HG02571 (cell line): ENCODE data around the gene CHTF18.

Source experiments
- ATAC-seq: cut with Tn5 transposase; IDR thresholded peaks from one replicate; pipeline ENCODE4 v1.9.1; 2021; ENCODE audit warnings: mild to moderate bottlenecking, moderate library complexity; ENCODE audit not compliant: unreplicated experiment

Gene CHTF18

GRCh38 chr16:790086-790485 lies 1.7 kb downstream of the CHTF18 start:
- no peak for ATAC-seq

- no peak for ATAC-seq
Measured at GRCh38 chr16:791131-791530, 2.7 kb downstream of the CHTF18 start.

DNA sequence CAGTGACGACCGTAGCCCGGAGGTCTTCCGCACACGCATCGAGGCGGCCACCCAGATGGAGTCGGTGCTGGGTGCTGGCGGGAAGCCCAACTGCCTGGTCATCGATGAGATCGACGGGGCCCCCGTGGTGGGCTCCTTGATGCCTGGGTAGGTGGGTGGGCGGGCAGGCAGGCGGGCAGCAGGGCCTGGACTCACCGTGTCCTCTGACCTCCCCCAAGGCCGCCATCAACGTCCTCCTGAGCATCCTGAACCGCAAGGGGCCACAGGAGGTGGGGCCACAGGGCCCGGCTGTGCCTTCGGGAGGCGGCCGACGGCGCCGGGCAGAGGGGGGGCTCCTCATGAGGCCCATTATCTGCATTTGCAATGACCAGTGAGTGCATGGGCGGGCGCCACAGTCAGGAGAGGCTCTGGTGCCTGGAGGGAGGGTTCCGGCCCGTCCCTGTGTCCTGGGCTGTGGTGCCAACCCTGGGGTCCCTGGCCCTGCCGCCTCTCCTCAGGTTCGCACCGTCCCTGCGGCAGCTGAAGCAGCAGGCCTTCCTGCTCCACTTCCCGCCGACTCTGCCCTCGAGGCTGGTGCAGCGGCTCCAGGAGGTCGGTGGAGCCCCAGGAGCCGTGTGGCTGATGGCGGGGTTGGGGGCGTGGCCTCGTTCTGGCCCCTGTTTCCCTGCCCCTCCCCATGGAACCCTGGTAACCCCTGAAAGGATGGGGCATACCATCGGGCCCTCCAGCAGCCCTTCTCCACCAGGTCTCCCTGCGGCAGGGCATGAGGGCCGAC lies 4.0 kb downstream of the CHTF18 start:
- no peak for ATAC-seq

DNA sequence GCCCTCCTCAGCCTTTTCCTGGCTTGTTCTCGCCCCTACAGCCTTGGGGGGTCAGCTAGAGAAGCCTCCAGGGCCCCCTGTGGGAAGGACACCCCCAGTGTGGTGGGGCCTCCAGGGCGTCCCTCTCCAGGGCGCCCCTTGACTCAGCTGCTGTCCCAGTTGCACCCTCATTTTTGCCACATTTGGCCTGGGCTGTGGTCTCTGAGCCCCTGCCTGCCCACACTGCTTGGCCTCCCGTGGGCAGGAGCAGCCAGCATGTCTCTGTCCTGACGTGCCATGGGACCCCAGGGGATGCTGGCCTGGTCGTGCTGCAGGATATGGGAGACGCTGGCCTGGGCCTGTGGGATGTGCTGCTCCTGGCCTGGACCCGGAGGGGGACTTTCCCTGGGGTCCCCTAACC lies 5.0 kb downstream of the CHTF18 start:
- no peak for ATAC-seq

DNA sequence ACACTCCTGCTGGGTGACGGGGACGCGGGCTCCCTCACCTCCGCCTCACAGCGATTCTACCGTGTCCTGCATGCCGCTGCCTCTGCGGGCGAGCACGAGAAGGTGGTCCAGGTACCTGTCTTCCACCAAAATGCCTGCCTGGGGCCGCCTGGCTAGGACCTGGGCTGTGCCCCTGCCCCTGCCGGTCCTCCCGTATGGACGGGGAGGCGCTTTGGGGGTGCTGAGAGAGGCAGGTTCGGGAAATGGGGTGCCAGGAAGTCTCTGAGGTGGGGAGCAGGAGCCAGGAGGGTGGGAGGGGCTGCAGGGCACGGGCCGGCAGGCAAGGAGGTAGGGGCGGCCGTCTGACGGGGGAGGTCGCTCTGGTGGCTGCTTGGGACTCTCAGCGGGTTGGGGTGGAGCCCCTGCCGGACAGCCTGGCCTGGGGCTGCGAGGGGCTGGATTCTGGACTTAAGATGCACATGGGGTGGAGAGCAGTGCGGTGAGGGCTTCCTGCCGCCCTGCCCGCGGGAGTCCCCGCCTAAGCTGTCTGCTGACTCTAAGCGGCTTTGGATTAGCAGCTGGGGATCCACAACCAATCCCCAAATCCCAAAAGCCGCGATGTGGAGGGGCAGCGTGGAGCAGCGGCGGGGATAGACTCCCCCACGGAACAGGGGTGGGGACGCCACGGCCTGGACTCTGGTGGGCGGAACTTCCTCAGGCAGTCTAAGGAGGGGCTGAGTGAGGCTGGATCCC lies 5.8 kb downstream of the CHTF18 start:
- no peak for ATAC-seq

- ATAC-seq = no peak
Measured at GRCh38 chr16:794853-795466, 6.5 kb downstream of the CHTF18 start.

DNA sequence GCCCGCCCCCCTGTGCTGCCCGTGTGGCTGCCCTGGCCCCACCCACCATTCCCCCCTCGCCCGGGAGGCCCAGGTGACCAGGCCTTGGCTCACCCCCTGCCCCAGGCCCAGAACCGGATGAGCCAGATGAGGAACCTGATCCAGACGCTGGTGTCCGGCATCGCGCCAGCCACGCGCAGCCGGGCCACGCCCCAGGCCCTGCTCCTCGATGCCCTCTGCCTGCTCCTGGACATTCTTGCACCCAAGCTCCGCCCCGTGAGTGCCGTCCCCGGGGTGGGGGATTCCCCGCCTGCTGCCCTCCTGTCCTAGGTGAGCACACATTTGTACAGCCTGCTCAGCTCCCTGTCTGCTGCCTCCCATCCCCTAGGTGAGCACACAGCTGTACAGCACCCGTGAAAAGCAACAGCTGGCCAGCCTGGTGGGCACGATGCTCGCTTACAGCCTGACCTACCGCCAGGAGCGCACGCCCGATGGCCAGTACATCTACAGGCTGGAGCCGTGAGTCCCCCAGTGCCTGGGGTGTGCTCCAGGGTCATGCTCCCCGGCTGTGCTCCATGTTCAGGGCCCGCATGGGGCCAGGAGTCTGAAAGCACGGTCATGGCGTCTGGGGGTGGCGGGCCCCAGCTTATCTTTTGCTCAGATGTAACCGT lies 7.3 kb downstream of the CHTF18 start:
- no peak for ATAC-seq

GRCh38 chr16:796296-797119 lies 8.1 kb downstream of the CHTF18 start:
- no peak for ATAC-seq

GRCh38 chr16:797120-797420 lies 8.7 kb downstream of the CHTF18 start:
- no peak for ATAC-seq

- no peak for ATAC-seq
Measured at GRCh38 chr16:797686-798085, 9.3 kb downstream of the CHTF18 start.

DNA sequence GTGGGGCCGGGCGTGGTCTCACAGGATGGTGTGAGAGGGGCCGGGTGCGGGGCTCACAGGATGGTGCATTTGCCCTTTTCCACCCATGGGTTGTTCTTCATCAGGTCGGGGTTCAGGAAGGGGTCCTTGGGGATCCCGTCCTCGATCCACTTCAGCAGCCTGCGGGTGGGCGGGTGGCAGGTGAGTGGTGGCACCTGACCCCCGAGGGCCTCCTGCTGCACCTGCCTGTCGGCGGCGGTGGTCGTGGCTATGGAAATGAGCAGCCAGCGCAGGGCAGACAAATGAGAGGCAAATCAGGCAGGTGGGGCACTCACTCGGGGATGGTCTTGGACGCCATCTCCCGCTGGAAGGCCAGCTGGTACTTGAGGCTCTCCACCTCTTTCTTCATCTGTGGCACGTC lies 10.2 kb downstream of the CHTF18 start:
- ATAC-seq = no peak

GRCh38 chr16:799111-799947 lies 10.9 kb downstream of the CHTF18 start:
- ATAC-seq = no peak

GRCh38 chr16:799948-800833 lies 11.8 kb downstream of the CHTF18 start, which contains the start of gene GNG13:
TSS of gene GNG13 (minus strand) at chr16:800734. CDS start at chr16:799077, 1,657 bp downstream.
- ATAC-seq = no peak

DNA sequence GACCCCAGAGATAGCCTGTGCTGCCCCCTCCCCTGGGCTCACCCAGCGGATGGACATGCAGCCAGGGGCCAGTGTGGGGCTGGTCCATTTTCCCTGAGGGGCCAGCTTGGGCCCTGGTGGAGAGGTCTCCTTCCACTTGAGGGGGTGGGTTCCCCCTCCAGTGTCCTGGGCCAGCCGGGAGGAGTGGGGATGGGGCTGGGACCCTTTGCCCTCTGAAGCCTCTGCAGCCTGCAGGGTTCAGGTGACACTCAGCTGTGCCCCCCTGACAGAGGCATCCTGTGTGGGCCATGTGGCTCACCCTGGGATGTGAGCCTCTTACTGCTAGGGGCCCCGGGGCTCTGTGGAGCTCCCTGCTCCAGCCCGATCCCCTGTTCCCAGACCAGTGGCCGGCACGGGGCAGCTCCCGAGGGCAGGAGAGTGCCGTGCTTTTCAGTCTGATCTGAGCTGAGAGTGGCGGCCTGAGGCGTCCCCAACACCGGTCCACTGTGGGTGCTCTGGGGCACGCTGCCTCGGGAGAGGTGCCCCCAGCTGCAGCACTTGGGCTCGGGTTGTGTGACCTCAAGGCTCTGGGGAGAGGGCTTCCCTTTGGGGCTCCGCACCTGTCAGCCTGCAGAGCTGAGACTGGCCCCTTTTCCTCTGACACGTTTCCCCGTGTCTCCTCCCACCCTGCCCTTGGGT lies 12.6 kb downstream of the CHTF18 start:
- no peak for ATAC-seq

GRCh38 chr16:801584-802363 lies 13.4 kb downstream of the CHTF18 start:
- no peak for ATAC-seq

DNA sequence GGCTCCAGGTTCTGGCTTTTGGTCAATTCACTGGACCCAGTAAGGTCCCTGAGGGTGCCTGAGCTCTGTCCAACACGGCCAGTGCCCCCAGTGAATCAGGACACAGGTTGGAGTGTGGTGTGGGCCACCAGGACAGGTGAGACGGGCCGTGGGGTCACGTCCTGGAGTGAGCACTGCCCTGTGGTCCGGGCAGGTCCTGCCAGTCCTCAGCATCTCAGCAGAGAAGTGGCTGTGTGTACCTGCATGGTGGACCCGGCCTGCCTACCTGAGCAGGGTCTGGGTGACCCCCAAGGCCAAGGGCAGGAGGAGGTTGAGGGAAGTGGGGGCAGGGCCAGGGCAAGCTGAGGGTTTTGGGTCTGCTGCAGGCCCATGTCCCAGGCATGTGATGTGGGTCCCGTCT lies 14.0 kb downstream of the CHTF18 start:
- ATAC-seq = no peak

GRCh38 chr16:802914-803753 lies 14.7 kb downstream of the CHTF18 start:
- no peak for ATAC-seq
